HEK293 (cell line): ENCODE measurements around the gene COX6A2.
A peak's percentile ranks its signal among the peaks of the same experiment; 100 is the strongest.
"Not testable (repeated sequence)": the region's sequence is repeated elsewhere in the genome, so short reads cannot be mapped to it uniquely, and the experiment has no call there.

Experiments
- CTCF ChIA-PET: fragments of 350-600 bp; formaldehyde crosslinking; extraction: SDS; loops from one replicate; lab custom pipeline; 2021; ENCODE audit warnings: antibody characterized with exemption; lab: Yijun Ruan, JAX
- POLR2A ChIA-PET: fragments of 300-600 bp; formaldehyde crosslinking; extraction: SDS; loops from one replicate; lab custom pipeline; 2020; ENCODE audit warnings: antibody characterized with exemption, inconsistent platforms; lab: Yijun Ruan, JAX
- H3K27ac ChIP-seq: fragments of 200-500 bp; sonication (Bioruptor generic); 2 replicates; pipeline ENCODE4 v1.5.1; 2014; ENCODE audit warnings: low read depth, low read length, control low read depth, inconsistent platforms; ENCODE audit errors: extremely low read depth
- H3K36me3 ChIP-seq, 2 experiments: fragments of 200-500 bp in 1 of 2; sonication (Bioruptor generic) in 1 of 2; 1 replicate in 1 of 2; 2 replicates in 1 of 2; pipeline ENCODE4 v1.5.1; 2014 to 2017; ENCODE audit warnings: inconsistent platforms in 2 of 2, low read length in 2 of 2; ENCODE audit not compliant: control insufficient read depth in 2 of 2, insufficient read depth in 1 of 2
- H3K4me1 ChIP-seq: fragments of 200-500 bp; sonication (Bioruptor generic); 2 replicates; pipeline ENCODE4 v1.5.1; 2014; ENCODE audit warnings: mild to moderate bottlenecking, low read length, inconsistent platforms; ENCODE audit not compliant: control insufficient read depth, insufficient read depth
- H3K4me3 ChIP-seq: 2 replicates; pipeline ENCODE4 v1.5.1; 2011; ENCODE audit warnings: low read depth, mild to moderate bottlenecking, control low read depth, low read length, moderate library complexity
- H3K9me3 ChIP-seq: fragments of 200-500 bp; sonication (Bioruptor generic); 2 replicates; pipeline ENCODE4 v1.5.1; 2014; ENCODE audit warnings: low read depth, low read length, inconsistent platforms; ENCODE audit not compliant: control insufficient read depth, insufficient read depth
- BCL11A ChIP-seq: fragments of 450-650 bp; formaldehyde crosslinking; IDR thresholded peaks from 2 replicates; pipeline ENCODE4 v1.5.1; 2016; ENCODE audit warnings: low read depth, missing biosample characterization, missing genetic modification characterization
- BCL11B ChIP-seq: fragments of 450-650 bp; formaldehyde crosslinking; IDR thresholded peaks from 2 replicates; pipeline ENCODE4 v1.5.1; 2016; ENCODE audit warnings: low read depth, missing biosample characterization, missing genetic modification characterization
- GFI1B ChIP-seq: fragments of 450-650 bp; formaldehyde crosslinking; IDR thresholded peaks from 2 replicates; pipeline ENCODE4 v1.5.1; 2016; ENCODE audit warnings: missing biosample characterization, missing genetic modification characterization
- GLI4 ChIP-seq: fragments of 450-650 bp; formaldehyde crosslinking; IDR thresholded peaks from 2 replicates; pipeline ENCODE4 v1.5.1; 2016; ENCODE audit warnings: missing biosample characterization, missing genetic modification characterization
- SETDB1 ChIP-seq: IDR thresholded peaks from one replicate; pipeline ENCODE4 v1.6.1; 2017; ENCODE audit warnings: mild to moderate bottlenecking, low read length, moderate library complexity, mixed read lengths; ENCODE audit not compliant: insufficient read length
- ZBTB1 ChIP-seq: fragments of 450-650 bp; formaldehyde crosslinking; IDR thresholded peaks from 2 replicates; pipeline ENCODE4 v1.5.1; 2016; ENCODE audit warnings: missing biosample characterization, missing genetic modification characterization
- ZBTB17 ChIP-seq: fragments of 450-650 bp; formaldehyde crosslinking; IDR thresholded peaks from 2 replicates; pipeline ENCODE4 v1.5.1; 2016; ENCODE audit warnings: missing biosample characterization, missing genetic modification characterization
- ZBTB7A ChIP-seq: fragments of 450-650 bp; formaldehyde crosslinking; IDR thresholded peaks from 2 replicates; pipeline ENCODE4 v1.5.1; 2016; ENCODE audit warnings: low read depth, missing biosample characterization, missing genetic modification characterization
- ZNF121 ChIP-seq: fragments of 450-650 bp; formaldehyde crosslinking; IDR thresholded peaks from 2 replicates; pipeline ENCODE4 v1.5.1; 2016; ENCODE audit warnings: missing biosample characterization, missing genetic modification characterization
- ZNF157 ChIP-seq: fragments of 450-650 bp; formaldehyde crosslinking; IDR thresholded peaks from 2 replicates; pipeline ENCODE4 v1.5.1; 2016; ENCODE audit warnings: missing biosample characterization, missing genetic modification characterization
- ZNF169 ChIP-seq: fragments of 450-650 bp; formaldehyde crosslinking; IDR thresholded peaks from 2 replicates; pipeline ENCODE4 v1.5.1; 2016; ENCODE audit warnings: missing biosample characterization, missing genetic modification characterization
- ZNF202 ChIP-seq: fragments of 450-650 bp; formaldehyde crosslinking; IDR thresholded peaks from 2 replicates; pipeline ENCODE4 v1.5.1; 2016; ENCODE audit warnings: missing biosample characterization, missing genetic modification characterization, borderline replicate concordance
- ZNF248 ChIP-seq: fragments of 450-650 bp; formaldehyde crosslinking; IDR thresholded peaks from 2 replicates; pipeline ENCODE4 v1.5.1; 2017; ENCODE audit warnings: missing biosample characterization, missing genetic modification characterization
- ZNF350 ChIP-seq: fragments of 450-650 bp; formaldehyde crosslinking; IDR thresholded peaks from 2 replicates; pipeline ENCODE4 v1.5.0; 2017; ENCODE audit warnings: missing biosample characterization, mild to moderate bottlenecking, missing genetic modification characterization
- ZNF391 ChIP-seq: fragments of 450-650 bp; formaldehyde crosslinking; IDR thresholded peaks from 2 replicates; pipeline ENCODE4 v1.5.1; 2016; ENCODE audit warnings: low read depth, missing biosample characterization, missing genetic modification characterization, borderline replicate concordance
- ZNF473 ChIP-seq: fragments of 450-650 bp; formaldehyde crosslinking; IDR thresholded peaks from 2 replicates; pipeline ENCODE4 v1.5.1; 2017; ENCODE audit warnings: missing biosample characterization, missing genetic modification characterization
- ZNF548 ChIP-seq: fragments of 450-650 bp; formaldehyde crosslinking; IDR thresholded peaks from 2 replicates; pipeline ENCODE4 v1.5.1; 2016; ENCODE audit warnings: missing biosample characterization, missing genetic modification characterization
- ZNF600 ChIP-seq: fragments of 450-650 bp; formaldehyde crosslinking; IDR thresholded peaks from 2 replicates; pipeline ENCODE4 v1.5.1; 2016; ENCODE audit warnings: missing biosample characterization, missing genetic modification characterization
- ZNF701 ChIP-seq: fragments of 450-650 bp; formaldehyde crosslinking; IDR thresholded peaks from 2 replicates; pipeline ENCODE4 v1.5.1; 2016; ENCODE audit warnings: missing biosample characterization, missing genetic modification characterization
- ZNF768 ChIP-seq: fragments of 450-650 bp; formaldehyde crosslinking; IDR thresholded peaks from 2 replicates; pipeline ENCODE4 v1.5.1; 2018; ENCODE audit warnings: missing biosample characterization, mild to moderate bottlenecking, missing genetic modification characterization
- TF ChIP-seq, protein P1 (sequence below): sonication (generic); formaldehyde crosslinking; IDR thresholded peaks from 2 replicates; pipeline ENCODE4 v1.8.1; 2022; ENCODE audit warnings: mild to moderate bottlenecking, moderate library complexity, missing genetic modification reagents
- TF ChIP-seq, protein P2 (sequence below): fragments of 450-650 bp; formaldehyde crosslinking; optimal IDR thresholded peaks from 2 replicates; pipeline ENCODE3; 2016; ENCODE audit warnings: missing biosample characterization, mild to moderate bottlenecking, missing genetic modification characterization

Gene COX6A2

DNA sequence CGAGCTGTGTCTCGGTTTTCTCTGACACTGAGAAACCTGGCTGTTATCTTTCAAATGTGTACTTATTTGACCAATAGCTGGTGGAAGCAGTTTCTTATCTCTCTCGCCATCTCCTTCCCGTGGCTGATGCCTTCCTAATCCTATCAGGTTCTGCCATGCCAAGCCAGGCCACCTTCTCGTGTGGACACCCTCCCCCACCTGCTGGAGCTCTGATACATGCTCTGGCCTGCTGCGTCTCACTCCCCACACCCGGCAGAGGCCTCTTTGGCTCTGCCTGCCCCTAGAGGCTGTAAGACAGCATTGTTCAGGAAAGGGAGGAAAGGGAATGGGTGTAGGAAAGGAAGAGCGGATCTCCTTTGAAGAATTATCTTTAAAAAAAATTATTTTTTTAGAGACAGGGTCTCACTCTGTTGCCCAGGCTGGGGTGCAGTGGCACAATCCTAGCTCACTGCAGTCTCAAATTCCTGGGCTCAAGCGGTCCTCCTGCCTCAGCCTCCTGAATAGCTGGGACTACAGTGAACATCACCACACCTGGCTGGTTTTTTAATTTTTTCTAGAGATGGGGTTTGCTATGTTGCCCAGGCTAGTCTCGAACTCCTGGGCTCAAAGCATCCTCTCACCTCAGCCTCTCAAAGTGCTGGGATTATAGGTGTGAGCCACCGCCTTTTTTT, 23.7 kb upstream of the COX6A2 start (continued):
- TF ChIP-seq ZNF548 (tag by site-specific recombination) = no peak
- TF ChIP-seq ZNF391 = no peak
- no peak for TF ChIP-seq ZNF202 (tag by site-specific recombination)
- TF ChIP-seq BCL11A = no peak
- TF ChIP-seq BCL11B (tag by site-specific recombination) = no peak
- no peak for TF ChIP-seq ZBTB1 (tag by site-specific recombination)
- TF ChIP-seq ZNF121 (tag by site-specific recombination) = peak; percentile 73
- TF ChIP-seq, protein P1, sequence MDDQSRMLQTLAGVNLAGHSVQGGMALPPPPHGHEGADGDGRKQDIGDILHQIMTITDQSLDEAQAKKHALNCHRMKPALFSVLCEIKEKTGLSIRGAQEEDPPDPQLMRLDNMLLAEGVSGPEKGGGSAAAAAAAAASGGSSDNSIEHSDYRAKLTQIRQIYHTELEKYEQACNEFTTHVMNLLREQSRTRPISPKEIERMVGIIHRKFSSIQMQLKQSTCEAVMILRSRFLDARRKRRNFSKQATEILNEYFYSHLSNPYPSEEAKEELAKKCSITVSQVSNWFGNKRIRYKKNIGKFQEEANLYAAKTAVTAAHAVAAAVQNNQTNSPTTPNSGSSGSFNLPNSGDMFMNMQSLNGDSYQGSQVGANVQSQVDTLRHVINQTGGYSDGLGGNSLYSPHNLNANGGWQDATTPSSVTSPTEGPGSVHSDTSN = no peak
- TF ChIP-seq ZNF473 (tag by site-specific recombination) = no peak
- TF ChIP-seq ZNF169 = no peak
- TF ChIP-seq ZNF701 (tag by site-specific recombination) = no peak

DNA sequence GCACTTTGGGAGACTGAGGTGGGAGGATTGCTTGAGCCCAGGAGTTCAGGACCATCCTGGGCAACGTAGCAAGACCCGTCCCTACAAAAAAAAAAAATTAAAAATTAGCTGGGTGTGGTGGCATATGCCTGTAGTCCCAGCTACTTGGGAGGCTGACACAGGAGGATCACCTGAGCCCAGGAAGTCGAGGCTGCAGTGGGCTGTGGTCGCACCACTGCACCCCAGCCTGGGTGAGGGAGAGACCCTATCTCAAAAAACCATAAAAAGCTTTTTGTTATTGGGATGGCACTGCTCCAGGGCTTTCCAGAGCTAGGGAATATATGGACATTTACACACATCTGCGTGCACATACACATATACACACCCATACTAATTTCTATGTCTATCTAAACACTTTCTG, 23.0 kb upstream of the COX6A2 start:
- TF ChIP-seq GLI4 (tag by site-specific recombination) = no peak
- TF ChIP-seq, protein P2, sequence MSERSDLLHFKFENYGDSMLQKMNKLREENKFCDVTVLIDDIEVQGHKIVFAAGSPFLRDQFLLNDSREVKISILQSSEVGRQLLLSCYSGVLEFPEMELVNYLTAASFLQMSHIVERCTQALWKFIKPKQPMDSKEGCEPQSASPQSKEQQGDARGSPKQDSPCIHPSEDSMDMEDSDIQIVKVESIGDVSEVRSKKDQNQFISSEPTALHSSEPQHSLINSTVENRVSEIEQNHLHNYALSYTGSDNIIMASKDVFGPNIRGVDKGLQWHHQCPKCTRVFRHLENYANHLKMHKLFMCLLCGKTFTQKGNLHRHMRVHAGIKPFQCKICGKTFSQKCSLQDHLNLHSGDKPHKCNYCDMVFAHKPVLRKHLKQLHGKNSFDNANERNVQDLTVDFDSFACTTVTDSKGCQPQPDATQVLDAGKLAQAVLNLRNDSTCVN = no peak
- no peak for TF ChIP-seq ZBTB17 (tag by site-specific recombination)
- no peak for TF ChIP-seq ZNF157 (tag by site-specific recombination)
- no peak for TF ChIP-seq GFI1B (tag by site-specific recombination)
- no peak for TF ChIP-seq BCL11A
- TF ChIP-seq ZNF600 (tag by site-specific recombination) = no peak
- no peak for TF ChIP-seq ZBTB7A (tag by site-specific recombination)
- no peak for TF ChIP-seq ZNF350 (tag by site-specific recombination)
- no peak for TF ChIP-seq ZNF248 (tag by site-specific recombination)
- no peak for TF ChIP-seq ZNF768 (tag by site-specific recombination)
- Histone ChIP-seq H3K36me3 (peaks cover 0 to 7% of the 10 kb centered on the region in 2 experiments; a peak in 1 of 3 replicates), H3K4me3 (no peak overlapping the region), H3K9me3 (no peaks in the 10 kb centered on the region), H3K4me1 (peaks cover 10% of the 10 kb centered on the region), H3K27ac (no peak overlapping the region)
- ChIA-PET CTCF (interaction anchor here (0.6 to 5.3 kb wide), 10 partner anchors 8 to 417 kb away, joined by 3 to 27 read pairs (median 4); partner anchors contain the start of gene ZNF843), POLR2A (interaction anchor here (0.5 to 1.5 kb wide), 7 partner anchors 8 to 333 kb away, joined by 3 to 6 read pairs (median 5); partner anchors contain the start of genes ARMC5, FUS, KAT8 and ZNF843)

DNA sequence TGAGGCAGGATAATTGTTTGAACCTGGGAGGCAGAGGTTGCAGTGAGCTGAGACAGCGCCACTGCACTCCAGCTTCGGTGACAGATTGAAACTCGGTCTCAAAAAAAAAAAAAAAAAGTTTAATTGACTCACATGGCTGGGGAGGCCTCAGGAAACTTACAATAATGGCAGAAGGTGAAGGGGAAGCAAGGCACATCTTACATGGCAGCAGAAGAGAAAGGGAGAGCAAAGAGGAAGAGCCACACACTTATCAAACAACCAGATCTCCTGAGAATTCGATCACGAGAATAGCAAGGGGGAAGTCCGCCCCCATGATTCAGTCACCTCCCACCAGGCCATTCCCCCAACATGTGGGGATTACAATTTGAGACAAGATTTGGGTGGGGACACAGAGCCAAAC, 17.8 kb upstream of the COX6A2 start:
- H3K27ac ChIP-seq, H3K36me3 ChIP-seq, H3K9me3 ChIP-seq, CTCF ChIA-PET, H3K4me1 ChIP-seq, H3K4me3 ChIP-seq, POLR2A ChIA-PET: not testable (repeated sequence)
- peak; percentile 12 for TF ChIP-seq SETDB1
